HCT116 (cell line): ENCODE results near the gene TMTC3. TPM values are rescaled to one million over a fixed set of nuclear protein-coding genes. Genes with fewer than 3 reads are reported as not detected.

ENCODE experiments used
- ATAC-seq: fragments of 200-7000 bp; cut with Tn5 transposase; 2 replicates; pipeline ENCODE4 v1.9.1; 2020; ENCODE audit warnings: mild to moderate bottlenecking, moderate library complexity
- BruUV-seq: library from RNA; stranded (reverse); fragments of 400-500 nt; replicated peaks from 2 replicates; lab custom pipeline; 2021; lab: Mats Ljungman, UMichigan
- CTCF ChIA-PET: fragments of 300-600 bp; sonication (Branson Sonifier 250); formaldehyde crosslinking; loops from one replicate; lab custom pipeline; 2021; ENCODE audit warnings: antibody characterized with exemption; lab: Charles Lee
- POLR2A ChIA-PET: fragments of 300-600, 350-600 bp; sonication (Branson Sonifier 250); formaldehyde crosslinking; loops from one replicate; lab custom pipeline; 2021; ENCODE audit warnings: antibody characterized with exemption; lab: Charles Lee
- RAD21 ChIA-PET, 2 experiments: fragments of 300-600 bp; sonication (Branson Sonifier 250); formaldehyde crosslinking; loops; one replicate each; lab custom pipeline; 2023; ENCODE audit warnings: low total read pairs in 2 of 2; ENCODE audit not compliant: uncharacterized antibody in 2 of 2, unreplicated experiment in 2 of 2, low non-redundant PET in 1 of 2; lab: Charles Lee
- DNase-seq: peaks from one replicate; pipeline ENCODE4 v3.0.0-alpha.2; 2010; ENCODE audit warnings: low read depth, low spot score
- H2AFZ ChIP-seq: fragments of 200-600 bp; shearing (Covaris generic), sonication (generic); 2 replicates; pipeline ENCODE4 v1.6.1; 2017; ENCODE audit warnings: low read depth, mixed run types, mixed read lengths, antibody characterized with exemption, low read length; ENCODE audit not compliant: poor library complexity, severe bottlenecking
- H3K27ac ChIP-seq: 2 replicates; pipeline ENCODE4 v1.5.1; 2012; ENCODE audit warnings: low read depth, low read length
- H3K27me3 ChIP-seq: fragments of 200-600 bp; sonication (generic); 2 replicates; pipeline ENCODE4 v1.6.1; 2016; ENCODE audit warnings: mixed run types, low read length, mixed read lengths; ENCODE audit not compliant: insufficient read depth
- H3K36me3 ChIP-seq, 2 experiments: fragments of 200-500 bp in 1 of 2; fragments of 200-600 bp in 1 of 2; sonication (Bioruptor generic) in 1 of 2; sonication (generic) in 1 of 2; 2 replicates each; pipeline versions ENCODE4 v1.5.1 to v1.6.1; 2014 to 2016; ENCODE audit warnings: low read length in 2 of 2, inconsistent platforms in 1 of 2, mixed read lengths in 1 of 2, mixed run types in 1 of 2; ENCODE audit not compliant: insufficient read depth in 2 of 2, control insufficient read depth in 1 of 2
- H3K4me1 ChIP-seq, 2 experiments: fragments of 200-600 bp in 1 of 2; sonication (generic) in 1 of 2; 2 replicates each; pipeline versions ENCODE4 v1.5.1 to v1.6.1; 2012 to 2017; ENCODE audit warnings: low read length in 2 of 2, inconsistent platforms in 1 of 2, mild to moderate bottlenecking in 1 of 2, mixed read lengths in 1 of 2, mixed run types in 1 of 2, moderate library complexity in 1 of 2; ENCODE audit not compliant: insufficient read depth in 2 of 2, control insufficient read depth in 1 of 2
- H3K4me2 ChIP-seq: fragments of 200-600 bp; sonication (generic); 2 replicates; pipeline ENCODE4 v1.6.1; 2017; ENCODE audit warnings: mixed run types, low read length, mixed read lengths
- H3K4me3 ChIP-seq, 2 experiments: fragments of 200-600 bp in 1 of 2; sonication (generic) in 1 of 2; replicated peaks in 1 of 2; 2 replicates each; pipeline ENCODE4 v1.5.1; 2011 to 2016; ENCODE audit warnings: low read length in 2 of 2, control low read depth in 1 of 2, low read depth in 1 of 2, mild to moderate bottlenecking in 1 of 2, mixed read lengths in 1 of 2, mixed run types in 1 of 2
- H3K79me2 ChIP-seq: fragments of 200-600 bp; sonication (generic); 2 replicates; pipeline ENCODE4 v1.6.1; 2017; ENCODE audit warnings: mild to moderate bottlenecking, mixed run types, low read length, moderate library complexity, mixed read lengths; ENCODE audit not compliant: insufficient read depth
- H3K9ac ChIP-seq: fragments of 200-600 bp; sonication (generic); 2 replicates; pipeline ENCODE4 v1.6.1; 2016; ENCODE audit warnings: low read length, mixed read lengths
- H3K9me2 ChIP-seq: fragments of 200-600 bp; sonication (generic), shearing (Covaris generic); 2 replicates; pipeline ENCODE4 v1.6.1; 2017; ENCODE audit warnings: mixed run types, mild to moderate bottlenecking, moderate library complexity; ENCODE audit not compliant: insufficient read depth
- H3K9me3 ChIP-seq, 2 experiments: fragments of 200-500 bp in 1 of 2; fragments of 200-600 bp in 1 of 2; sonication (Bioruptor generic) in 1 of 2; sonication (generic) in 1 of 2; 2 replicates each; pipeline ENCODE4 v1.6.1; 2014 to 2017; ENCODE audit warnings: low read length in 2 of 2, mixed read lengths in 2 of 2, inconsistent platforms in 1 of 2, low read depth in 1 of 2, mild to moderate bottlenecking in 1 of 2, mixed run types in 1 of 2, moderate library complexity in 1 of 2; ENCODE audit not compliant: control insufficient read depth in 1 of 2, insufficient read depth in 1 of 2
- H4K20me1 ChIP-seq: fragments of 200-600 bp; sonication (generic), shearing (Covaris generic); 2 replicates; pipeline ENCODE4 v1.6.1; 2017; ENCODE audit warnings: mixed run types, mild to moderate bottlenecking, moderate library complexity; ENCODE audit not compliant: insufficient read depth
- CEBPB ChIP-seq: IDR thresholded peaks from 2 replicates; pipeline ENCODE4 v1.6.1; 2012; ENCODE audit warnings: low read depth
- ELF1 ChIP-seq: IDR thresholded peaks from 2 replicates; pipeline ENCODE4 v1.6.1; 2012; ENCODE audit warnings: low read depth, borderline replicate concordance
- FOSL1 ChIP-seq: IDR thresholded peaks from 2 replicates; pipeline ENCODE4 v1.6.1; 2012; ENCODE audit warnings: low read depth
- JUND ChIP-seq: IDR thresholded peaks from 2 replicates; pipeline ENCODE4 v1.6.1; 2012
- POLR2AphosphoS5 ChIP-seq: IDR thresholded peaks from 2 replicates; pipeline ENCODE4 v1.6.1; 2011; ENCODE audit warnings: mild to moderate bottlenecking, low read depth, low read length, moderate library complexity
- REST ChIP-seq: IDR thresholded peaks from 2 replicates; pipeline ENCODE4 v1.6.1; 2012; ENCODE audit warnings: low read depth
- SP1 ChIP-seq: IDR thresholded peaks from 2 replicates; pipeline ENCODE4 v1.6.1; 2012; ENCODE audit warnings: low read depth
- TCF7L2 ChIP-seq: IDR thresholded peaks from 2 replicates; pipeline ENCODE4 v1.7.0; 2011; ENCODE audit warnings: borderline replicate concordance, inconsistent platforms; ENCODE audit not compliant: insufficient read depth, insufficient read length; ENCODE audit errors: extremely low read depth
- YY1 ChIP-seq: IDR thresholded peaks from 2 replicates; pipeline ENCODE4 v1.6.1; 2011; ENCODE audit warnings: low read length, low read depth, moderate library complexity, mild to moderate bottlenecking; ENCODE audit not compliant: insufficient replicate concordance; ENCODE audit errors: extremely low read depth
- ZFX ChIP-seq: fragments of 450-650 bp; IDR thresholded peaks from 2 replicates; pipeline ENCODE4 v1.6.1; 2017
- intact Hi-C: fragments of 100-400 bp; cut with micrococcal nuclease; formaldehyde crosslinking; loops from 2 replicates; pipeline ENCODE4 v1.10.0; 2022
- total RNA-seq: library from RNA; stranded (reverse); gene quantifications from one replicate; pipeline ENCODE4 v1.2.1, GENCODE V29; 2021; ENCODE audit not compliant: unreplicated experiment

Gene TMTC3
- total RNA-seq, 1 experiment from 2014 or later, result 22.5 TPM

- POLR2A ChIA-PET, result no interaction called here
- H3K27ac ChIP-seq, result no peak overlapping the region
Measured at GRCh38 chr12:88247241-88247643, 105.1 kb downstream of the TMTC3 start.

More at GRCh38 chr12:88247241-88247643, 105.1 kb downstream of the TMTC3 start:
- Histone ChIP-seq H3K9ac (no peak overlapping the region), H3K4me2 (peak overlapping the region; percentile 34), H2AFZ (peak overlapping the region; percentile 50), H3K4me1 (peaks cover 5 to 18% of the 10 kb centered on the region in 2 experiments; a peak in 3 of 4 replicates), H3K36me3 (no peaks in the 10 kb centered on the region), H3K4me3 (no peak overlapping the region), H3K79me2 (no peaks in the 10 kb centered on the region), H4K20me1 (no peaks in the 10 kb centered on the region), H3K27me3 (no peaks in the 10 kb centered on the region), H3K9me3 (no peaks in the 10 kb centered on the region), H3K9me2 (no peaks in the 10 kb centered on the region)
- no peak for TF ChIP-seq POLR2AphosphoS5
- peak; percentile 48; the same call in 1 of the 2 replicates for TF ChIP-seq SP1
- no peak for TF ChIP-seq ZFX
- peak; percentile 74 for TF ChIP-seq FOSL1
- TF ChIP-seq YY1, result no peak
- no peak for TF ChIP-seq REST
- TF ChIP-seq JUND, result peak; percentile 69; the same call in 1 of the 2 replicates
- TF ChIP-seq TCF7L2, result peak; percentile 38
- TF ChIP-seq ELF1, result no peak
- TF ChIP-seq CEBPB, result peak; percentile 39; the same call in 1 of the 2 replicates
- ChIA-PET CTCF (no interaction called here), RAD21 (no interaction called here)
- ATAC-seq, result peak; percentile 84
- BruUV-seq, result no TSS peak
- peak; percentile 21 for DNase-seq
- intact Hi-C loops, result no loop called here
